Neural cell (in vitro differentiated cells): ENCODE measurements around the gene ARL6IP4.

Experiments
- EP300 ChIP-seq: fragments of 450-650 bp; conservative IDR thresholded peaks from 2 replicates; pipeline ENCODE4 v1.6.1; 2014; ENCODE audit warnings: antibody characterized with exemption, mild to moderate bottlenecking, moderate library complexity; ENCODE audit not compliant: poor library complexity, severe bottlenecking
- POLR2AphosphoS5 ChIP-seq: IDR thresholded peaks from 2 replicates; pipeline ENCODE4 v1.6.1; 2012
- REST ChIP-seq: IDR thresholded peaks from 2 replicates; pipeline ENCODE4 v1.6.1; 2012; ENCODE audit warnings: borderline replicate concordance
- TF ChIP-seq, protein P1 (sequence below): fragments of 450-650 bp; IDR thresholded peaks from 2 replicates; pipeline ENCODE4 v1.5.1; 2014; ENCODE audit warnings: antibody characterized with exemption, mild to moderate bottlenecking, moderate library complexity; ENCODE audit not compliant: poor library complexity, severe bottlenecking

DNA sequence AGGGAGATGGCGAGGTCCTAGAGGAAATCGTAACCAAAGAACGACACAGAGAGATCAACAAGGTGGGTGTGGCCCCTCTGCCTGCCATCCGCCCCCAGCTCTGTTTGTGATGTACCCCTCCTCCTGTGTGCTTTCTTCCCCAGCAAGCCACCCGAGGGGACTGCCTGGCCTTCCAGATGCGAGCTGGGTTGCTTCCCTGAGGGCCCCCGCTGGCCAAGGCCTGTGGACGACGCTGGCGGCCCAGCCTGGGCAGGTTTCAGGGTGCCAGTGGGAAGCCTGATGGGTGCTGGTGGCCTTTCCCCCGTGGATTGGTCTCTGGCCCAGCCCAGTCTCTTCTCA, 2.0 kb downstream of the ARL6IP4 start:
- TF ChIP-seq, protein P1, sequence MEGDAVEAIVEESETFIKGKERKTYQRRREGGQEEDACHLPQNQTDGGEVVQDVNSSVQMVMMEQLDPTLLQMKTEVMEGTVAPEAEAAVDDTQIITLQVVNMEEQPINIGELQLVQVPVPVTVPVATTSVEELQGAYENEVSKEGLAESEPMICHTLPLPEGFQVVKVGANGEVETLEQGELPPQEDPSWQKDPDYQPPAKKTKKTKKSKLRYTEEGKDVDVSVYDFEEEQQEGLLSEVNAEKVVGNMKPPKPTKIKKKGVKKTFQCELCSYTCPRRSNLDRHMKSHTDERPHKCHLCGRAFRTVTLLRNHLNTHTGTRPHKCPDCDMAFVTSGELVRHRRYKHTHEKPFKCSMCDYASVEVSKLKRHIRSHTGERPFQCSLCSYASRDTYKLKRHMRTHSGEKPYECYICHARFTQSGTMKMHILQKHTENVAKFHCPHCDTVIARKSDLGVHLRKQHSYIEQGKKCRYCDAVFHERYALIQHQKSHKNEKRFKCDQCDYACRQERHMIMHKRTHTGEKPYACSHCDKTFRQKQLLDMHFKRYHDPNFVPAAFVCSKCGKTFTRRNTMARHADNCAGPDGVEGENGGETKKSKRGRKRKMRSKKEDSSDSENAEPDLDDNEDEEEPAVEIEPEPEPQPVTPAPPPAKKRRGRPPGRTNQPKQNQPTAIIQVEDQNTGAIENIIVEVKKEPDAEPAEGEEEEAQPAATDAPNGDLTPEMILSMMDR = no peak
- TF ChIP-seq EP300 (no peak), POLR2AphosphoS5 (no peak), REST (no peak)
